ENCODE measurements around the gene S100A13. TPM values are rescaled to one million over a fixed set of nuclear protein-coding genes. Genes with fewer than 3 reads are reported as not detected.
"Not testable (repeated sequence)": the region's sequence is repeated elsewhere in the genome, so short reads cannot be mapped to it uniquely, and the experiment has no call there.

The S100A13 gene
- total and polyA plus RNA-seq, 8 donors: 18.7 to 271 (median 43.1) TPM

GRCh38 chr1:153577624-153578051 lies 49.7 kb downstream of the S100A13 start:
- no peaks in the 10 kb centered on the region for H3K36me3 ChIP-seq
- peak; percentile 33 to 49 for DNase-seq
- TF ChIP-seq EP300 (IDR thresholded peaks at IDR 0.05) (no peak), POLR2A (IDR thresholded peaks at IDR 0.05) (no peak), CTCF (IDR thresholded peaks at IDR 0.05) (no peak), POLR2AphosphoS5 (IDR thresholded peaks at IDR 0.05) (no peak)
- 21 to 40% (median 33%) methylated on average over 9 of the region's 9 CpGs for WGBS, 5 donors
- intact Hi-C loops (cut with DNase I; ENCODE audit: low total_unique reads): no loop called here
- no peaks in the 10 kb centered on the region for H3K27me3 ChIP-seq
- no peak overlapping the region for H3K4me3 ChIP-seq
- H3K27ac ChIP-seq: no peak overlapping the region
- H3K4me1 ChIP-seq: peaks cover 1 to 23% (median 9%) of the 10 kb centered on the region in 4 donors
- H3K9me3 ChIP-seq: no peaks in the 10 kb centered on the region

- intact Hi-C loops (cut with DNase I; ENCODE audit: low total_unique reads): no loop called here
- no peaks in the 10 kb centered on the region for H3K27me3 ChIP-seq
- TF ChIP-seq EP300 (IDR thresholded peaks at IDR 0.05) (no peak), POLR2A (IDR thresholded peaks at IDR 0.05) (no peak), CTCF (IDR thresholded peaks at IDR 0.05) (no peak), POLR2AphosphoS5 (IDR thresholded peaks at IDR 0.05) (no peak)
Observed at GRCh38 chr1:153577138-153577537, 50.2 kb downstream of the S100A13 start.

GRCh38 chr1:153575497-153575896 lies 51.8 kb downstream of the S100A13 start:
- H3K4me3 ChIP-seq; H3K27me3 ChIP-seq; H3K9me3 ChIP-seq; intact Hi-C loops (cut with DNase I; ENCODE audit: low total_unique reads); DNase-seq; H3K27ac ChIP-seq; H3K36me3 ChIP-seq: not testable (repeated sequence)
- H3K4me1 ChIP-seq: peaks cover 8 to 35% (median 12%) of the 10 kb centered on the region in 4 donors
- 76 to 94% (median 89%) methylated on average over 10 of the region's 10 CpGs for WGBS, 5 donors

More at GRCh38 chr1:153577138-153577537, 50.2 kb downstream of the S100A13 start:
- Histone ChIP-seq H3K36me3 (no peaks in the 10 kb centered on the region), H3K4me3 (no peak overlapping the region), H3K4me1 (peaks cover 6 to 28% (median 12%) of the 10 kb centered on the region in 4 donors), H3K9me3 (no peaks in the 10 kb centered on the region), H3K27ac (no peak overlapping the region)
- 51 to 69% (median 60%) methylated on average over 4 of the region's 4 CpGs for WGBS, 5 donors
- DNase-seq: no peak

- H3K36me3 ChIP-seq; H3K9me3 ChIP-seq; H3K4me3 ChIP-seq; DNase-seq; H3K27ac ChIP-seq; intact Hi-C loops (cut with DNase I; ENCODE audit: low total_unique reads); H3K27me3 ChIP-seq: not testable (repeated sequence)
- H3K4me1 ChIP-seq: peaks cover 8 to 35% (median 12%) of the 10 kb centered on the region in 4 donors
- 92 to 96% (median 95%) methylated on average over 25 to 35 of the region's 35 CpGs for WGBS, 5 donors
Observed at GRCh38 chr1:153575081-153575491, 52.2 kb downstream of the S100A13 start.

- Histone ChIP-seq H3K27me3 (no peaks in the 10 kb centered on the region), H3K36me3 (no peaks in the 10 kb centered on the region), H3K9me3 (no peaks in the 10 kb centered on the region), H3K27ac (peak overlapping the region in 4 of 5 donors; percentile 54 to 81 (median 74)), H3K4me3 (no peak overlapping the region), H3K4me1 (peaks cover 9 to 45% (median 18%) of the 10 kb centered on the region in 4 donors)
- WGBS, 5 donors: 66 to 79% (median 74%) methylated on average over 3 of the region's 3 CpGs
- DNase-seq: no peak
- intact Hi-C loops (cut with DNase I; ENCODE audit: low total_unique reads): loop anchor here (5.0 kb wide), 2 partner anchors 34 to 61 kb away; no protein-coding TSS in a partner anchor
- no peak for TF ChIP-seq POLR2AphosphoS5 (IDR thresholded peaks at IDR 0.05)
- TF ChIP-seq CTCF (IDR thresholded peaks at IDR 0.05): no peak
Observed at GRCh38 chr1:153573351-153573750, 54.0 kb downstream of the S100A13 start.
